GM20431 (cell line): ENCODE data around the gene CRYBB1.
"Not testable (repeated sequence)": the region's sequence is repeated elsewhere in the genome, so short reads cannot be mapped to it uniquely, and the experiment has no call there.

Experiments
- in situ Hi-C: fragments of 300-500 bp; cut with MseI, MboI; formaldehyde crosslinking; loops from one replicate; pipeline ENCODE4 v1.15.0; 2020; ENCODE audit warnings: low sequenced_read_pairs; ENCODE audit not compliant: unreplicated experiment

Gene CRYBB1

GRCh38 chr22:26642465-26643417, 24.9 kb upstream of the CRYBB1 start:
- in situ Hi-C loops, result no loop called here

GRCh38 chr22:26636296-26636695, 18.5 kb upstream of the CRYBB1 start:
- in situ Hi-C loops, result no loop called here

- in situ Hi-C loops, result no loop called here
These were observed 17.3 kb upstream of the CRYBB1 start for GRCh38 chr22:26635117-26635516.

- in situ Hi-C loops, result no loop called here
These were observed 16.4 kb upstream of the CRYBB1 start for GRCh38 chr22:26634189-26634588.

- in situ Hi-C loops, result no loop called here
These were observed 14.8 kb upstream of the CRYBB1 start for GRCh38 chr22:26632422-26633155.

- in situ Hi-C loops, result no loop called here
These were observed 13.5 kb upstream of the CRYBB1 start for GRCh38 chr22:26631282-26631681.

- in situ Hi-C loops, result no loop called here
These were observed 12.3 kb upstream of the CRYBB1 start for GRCh38 chr22:26629988-26630761.

- in situ Hi-C loops, result no loop called here
These were observed 7.0 kb upstream of the CRYBB1 start for GRCh38 chr22:26624803-26625202.

GRCh38 chr22:26623984-26624383, 6.2 kb upstream of the CRYBB1 start:
- in situ Hi-C loops, result no loop called here

GRCh38 chr22:26621663-26622062, 3.8 kb upstream of the CRYBB1 start, which contains the start of gene CRYBA4:
TSS of gene CRYBA4 (plus strand) at chr22:26621963. CDS start at chr22:26622597, 634 bp downstream.
- in situ Hi-C loops, result no loop called here

GRCh38 chr22:26620197-26620596, 2.4 kb upstream of the CRYBB1 start:
- in situ Hi-C loops, result no loop called here

GRCh38 chr22:26619510-26619909, 1.7 kb upstream of the CRYBB1 start:
- in situ Hi-C loops, result no loop called here

- in situ Hi-C loops, result no loop called here
These were observed 628 bp upstream of the CRYBB1 start for GRCh38 chr22:26618455-26618854.

GRCh38 chr22:26616650-26617049, 1.2 kb downstream of the CRYBB1 start:
- in situ Hi-C loops, result no loop called here

- in situ Hi-C loops, result no loop called here
These were observed 1.9 kb downstream of the CRYBB1 start for GRCh38 chr22:26615830-26616435.

GRCh38 chr22:26615149-26615548, 2.7 kb downstream of the CRYBB1 start:
- in situ Hi-C loops, result no loop called here

- in situ Hi-C loops, result no loop called here
These were observed 3.5 kb downstream of the CRYBB1 start for GRCh38 chr22:26614322-26614721.

GRCh38 chr22:26613753-26614152, 4.1 kb downstream of the CRYBB1 start:
- in situ Hi-C loops, result not testable (repeated sequence)

- in situ Hi-C loops, result no loop called here
These were observed 5.2 kb downstream of the CRYBB1 start for GRCh38 chr22:26612652-26613051.

- in situ Hi-C loops, result no loop called here
These were observed 6.8 kb downstream of the CRYBB1 start for GRCh38 chr22:26610996-26611395.
